22Rv1 (cell line): ENCODE data around the gene PKN1.

Experiments used
- H3K27ac ChIP-seq: fragments of 450-650 bp; 2 replicates; pipeline ENCODE4 v1.5.1; 2017
- CTCF ChIP-seq: fragments of 450-650 bp; IDR thresholded peaks from 2 replicates; pipeline ENCODE4 v1.5.1; 2017; ENCODE audit warnings: mild to moderate bottlenecking
- ZFX ChIP-seq: fragments of 450-650 bp; IDR thresholded peaks from 2 replicates; pipeline ENCODE4 v1.6.1; 2017; ENCODE audit warnings: antibody characterized with exemption, borderline replicate concordance

PKN1 gene

DNA sequence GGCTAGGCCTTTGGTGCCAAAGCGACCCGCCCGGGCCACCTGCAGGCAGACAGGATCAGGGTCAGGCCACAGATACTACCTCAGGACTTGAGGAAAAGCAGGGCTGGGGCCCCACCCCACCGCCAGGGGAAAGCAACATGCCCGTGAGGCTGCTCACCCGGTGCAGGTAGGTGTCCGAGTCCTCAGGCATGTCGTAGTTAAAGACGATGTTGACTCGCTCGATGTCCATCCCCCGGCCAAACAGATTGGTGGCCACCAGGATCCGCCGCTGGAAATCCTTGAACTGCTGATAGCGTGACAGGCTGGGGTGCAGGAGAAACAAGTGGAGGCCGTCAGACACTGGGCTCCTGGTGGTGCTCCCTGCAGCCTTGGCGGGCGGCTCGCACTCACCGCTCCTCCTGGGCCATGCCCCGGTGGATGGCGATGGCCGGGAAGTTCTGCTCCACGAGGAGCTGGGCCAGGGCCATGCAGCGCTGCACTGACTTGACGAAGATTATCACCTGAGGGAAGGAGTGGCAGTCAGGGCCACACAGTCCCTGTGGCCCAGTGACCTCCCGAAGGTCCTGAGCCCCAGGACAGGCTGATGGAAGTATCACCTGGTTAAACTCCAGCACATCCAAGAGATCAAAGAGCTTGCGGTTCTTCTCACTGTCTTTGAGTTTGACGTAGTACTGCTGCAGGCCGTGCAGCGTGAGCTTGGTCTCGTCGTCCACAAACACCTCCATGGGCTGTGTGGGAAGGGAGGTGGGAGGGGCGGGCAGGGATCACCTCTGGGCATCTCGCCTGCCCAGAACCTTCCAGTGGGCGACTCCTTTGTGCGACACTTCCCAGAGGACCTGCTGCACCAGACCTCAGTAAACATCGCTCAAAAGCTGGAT is 23.7 kb upstream of the PKN1 start:
- TF ChIP-seq CTCF (no peak), ZFX (no peak)
- no peak overlapping the region for H3K27ac ChIP-seq

- H3K27ac ChIP-seq: no peak overlapping the region
- TF ChIP-seq CTCF: no peak
- TF ChIP-seq ZFX: no peak
Measured at GRCh38 chr19:14410091-14411051, 22.7 kb upstream of the PKN1 start.

- H3K27ac ChIP-seq: no peak overlapping the region
- no peak for TF ChIP-seq ZFX
- TF ChIP-seq CTCF: no peak
Measured at GRCh38 chr19:14411161-14411937, 21.8 kb upstream of the PKN1 start.

GRCh38 chr19:14411938-14412245 is 21.2 kb upstream of the PKN1 start:
- H3K27ac ChIP-seq: no peak overlapping the region
- TF ChIP-seq CTCF (no peak), ZFX (no peak)

GRCh38 chr19:14412324-14412995 is 20.6 kb upstream of the PKN1 start:
- TF ChIP-seq CTCF: no peak
- TF ChIP-seq ZFX: no peak
- H3K27ac ChIP-seq: no peak overlapping the region

DNA sequence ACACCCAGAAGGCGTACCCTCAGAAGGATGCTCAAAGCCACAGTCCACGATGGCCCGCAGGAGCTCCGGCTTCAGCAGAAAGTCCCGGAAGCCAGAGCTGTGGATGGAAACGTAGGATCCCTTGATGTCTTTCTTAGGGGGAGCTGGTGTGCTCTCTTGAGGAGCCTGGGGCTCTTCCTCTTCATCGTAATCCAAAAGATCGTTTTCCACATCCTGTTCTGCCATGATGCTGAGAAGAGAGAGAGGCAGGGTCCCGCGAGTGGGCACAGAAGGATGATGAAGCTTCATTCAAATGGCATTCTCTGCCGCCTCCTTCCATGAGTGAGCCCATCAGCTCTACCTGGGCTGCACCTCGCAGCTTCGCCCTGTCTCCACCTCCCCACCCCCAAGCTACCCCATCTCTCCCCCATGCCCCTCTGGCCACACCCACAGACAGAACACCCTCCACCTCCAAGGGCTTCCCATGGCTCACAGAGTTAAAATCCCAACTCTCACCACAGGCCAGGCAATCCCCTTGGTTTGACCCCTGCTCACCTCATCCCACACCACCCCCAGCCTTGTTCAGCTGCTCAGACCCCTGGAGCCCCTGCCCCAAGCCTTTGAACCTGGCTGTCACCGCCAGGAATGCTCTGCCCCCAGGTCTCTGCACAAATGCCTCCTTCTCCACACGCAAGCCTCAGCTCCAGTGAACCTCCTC is 20.0 kb upstream of the PKN1 start:
- no peak overlapping the region for H3K27ac ChIP-seq
- no peak for TF ChIP-seq CTCF
- no peak for TF ChIP-seq ZFX
